NCI-H82 treated with DMSO at 0.1 percent for 48 hours (cell line): ENCODE results near the gene NDUFA11.

Source experiments
- DNase-seq: peaks from one replicate; lab custom pipeline; 2025; ENCODE audit not compliant: unreplicated experiment; lab: John Stamatoyannopoulos, UW

The NDUFA11 gene

DNA sequence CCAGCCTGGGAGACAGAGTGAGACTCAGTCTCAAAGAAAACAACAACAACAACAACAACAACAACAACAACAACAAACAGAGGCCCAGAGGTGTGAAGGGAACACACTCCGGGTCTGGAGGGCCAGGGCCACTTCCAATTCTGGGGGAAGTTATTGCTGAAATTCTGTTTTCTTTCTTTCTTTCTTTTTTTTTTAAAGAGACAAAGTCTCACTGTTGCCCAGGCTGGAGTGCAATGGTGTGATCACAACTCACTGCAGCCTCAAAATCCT lies 7.0 kb upstream of the NDUFA11 start:
- no peak for DNase-seq

DNA sequence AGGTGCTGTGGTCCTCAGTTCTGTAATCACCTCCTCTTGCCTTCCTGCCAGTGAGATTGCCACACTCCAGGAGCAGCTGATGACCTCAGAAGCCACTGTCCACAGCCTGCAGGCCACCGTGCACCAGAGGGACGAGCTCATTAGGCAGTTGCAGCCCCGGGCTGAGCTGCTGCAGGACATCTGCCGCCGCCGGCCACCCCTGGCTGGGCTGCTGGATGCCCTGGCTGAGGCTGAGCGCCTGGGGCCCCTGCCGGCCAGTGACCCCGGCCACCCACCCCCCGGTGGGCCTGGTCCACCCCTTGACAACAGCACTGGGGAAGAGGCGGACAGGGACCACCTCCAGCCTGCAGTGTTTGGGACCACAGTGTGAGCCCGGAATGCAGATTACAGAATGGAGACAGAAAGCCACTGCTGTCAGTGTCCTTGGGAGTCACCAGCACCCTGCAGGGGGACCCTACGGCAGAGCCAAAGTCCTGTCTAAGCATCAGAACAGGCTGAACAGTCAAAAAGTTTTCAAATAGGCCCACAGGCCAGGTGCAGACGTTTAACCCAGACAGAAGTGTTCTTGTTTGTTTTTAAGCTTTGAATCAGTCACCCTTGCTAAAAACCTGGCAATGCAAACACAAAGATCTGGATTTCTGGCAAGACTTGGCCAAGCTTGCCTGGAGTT lies 5.3 kb upstream of the NDUFA11 start:
- DNase-seq, result no peak

DNA sequence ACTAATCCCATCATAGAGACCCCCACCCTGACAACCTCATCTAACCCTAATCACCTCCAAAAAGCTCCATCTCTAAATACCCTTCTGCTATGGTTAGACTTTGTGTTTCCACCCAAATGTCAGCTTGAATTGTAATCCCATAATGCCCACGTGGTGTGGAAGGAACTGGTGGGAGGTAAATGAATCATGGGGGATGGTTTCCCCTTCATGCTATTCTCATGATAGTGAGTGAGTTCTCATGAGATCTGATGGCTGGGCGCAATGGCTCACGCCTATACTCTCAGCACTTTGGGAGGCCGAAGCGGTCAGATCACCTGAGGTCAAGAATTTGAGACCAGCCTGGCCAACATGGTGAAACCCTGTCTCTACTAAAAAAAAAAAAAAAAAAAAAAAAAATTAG lies 3.7 kb upstream of the NDUFA11 start:
- DNase-seq, result peak; percentile 53

DNA sequence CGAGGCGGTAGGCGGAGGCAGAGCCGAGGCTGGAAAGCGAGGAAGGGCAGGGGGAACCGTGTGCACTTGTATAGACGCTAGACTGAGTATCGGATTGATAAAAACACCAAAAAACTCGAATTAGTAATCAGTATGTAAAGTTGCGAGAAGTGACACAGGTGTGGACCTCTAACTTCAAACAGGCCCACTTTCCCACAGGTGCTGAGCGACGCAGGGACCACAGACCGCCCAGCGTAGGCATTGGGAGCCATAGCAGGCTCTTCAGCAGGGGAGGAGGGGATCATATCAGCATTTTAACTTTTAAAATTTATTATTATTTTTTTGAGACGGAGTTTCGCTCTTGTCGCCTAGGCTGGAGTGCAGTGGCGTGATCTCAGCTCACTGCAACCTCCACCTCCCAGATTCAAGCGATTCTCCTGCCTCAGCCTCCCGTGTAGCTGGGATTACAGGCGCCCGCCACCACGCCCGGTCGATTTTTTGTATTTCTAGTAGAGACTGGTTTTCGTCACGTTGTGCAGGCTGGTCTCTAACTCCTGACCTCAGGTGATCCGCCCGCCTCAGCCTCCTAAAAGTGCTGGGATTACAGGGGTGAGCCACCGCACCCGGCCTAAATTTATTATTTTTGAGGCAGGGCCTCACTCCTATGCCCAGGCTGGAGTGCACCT lies 1.7 kb upstream of the NDUFA11 start:
- DNase-seq, result no peak

DNA sequence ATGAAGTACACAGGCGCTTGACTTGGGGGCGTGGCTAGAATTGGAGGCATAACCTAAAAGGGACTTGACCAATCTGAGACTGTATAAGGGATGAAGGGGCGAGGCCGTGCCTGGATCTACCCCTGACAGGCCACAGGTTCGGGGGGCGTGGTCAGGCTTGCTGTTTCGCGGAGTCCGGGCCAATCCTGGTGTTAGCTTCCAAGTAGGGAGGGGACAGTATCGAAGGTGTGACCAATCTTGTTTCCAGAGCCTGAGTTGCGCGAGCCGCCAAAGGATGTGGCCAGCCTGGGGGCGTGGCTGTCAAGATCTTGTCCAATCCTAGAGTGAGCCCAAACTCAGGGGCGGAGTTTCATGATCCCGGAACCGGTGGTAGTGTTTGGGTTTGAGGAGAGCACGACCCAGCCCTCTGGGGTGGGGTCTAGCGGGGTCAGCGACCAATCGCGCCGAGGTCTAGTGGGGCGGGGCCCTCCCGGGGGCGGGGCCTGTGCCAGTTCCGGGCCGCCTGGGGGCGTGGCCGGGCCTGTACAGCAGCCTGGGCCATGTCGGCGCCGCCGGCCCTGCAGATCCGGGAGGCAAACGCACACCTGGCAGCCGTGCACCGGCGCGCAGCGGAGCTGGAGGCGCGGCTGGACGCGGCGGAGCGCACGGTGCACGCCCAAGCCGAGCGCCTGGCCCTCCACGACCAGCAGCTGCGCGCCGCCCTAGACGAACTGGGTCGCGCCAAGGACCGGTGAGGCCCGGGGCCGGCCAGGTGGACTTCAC lies 943 bp upstream of the NDUFA11 start, which contains the start of gene VMAC:
Gene VMAC (plus strand): TSS at position 521 of the 762 bp plus-strand sequence. CDS start 19 bp downstream, at position 540.
- DNase-seq, result peak; percentile 100

DNA sequence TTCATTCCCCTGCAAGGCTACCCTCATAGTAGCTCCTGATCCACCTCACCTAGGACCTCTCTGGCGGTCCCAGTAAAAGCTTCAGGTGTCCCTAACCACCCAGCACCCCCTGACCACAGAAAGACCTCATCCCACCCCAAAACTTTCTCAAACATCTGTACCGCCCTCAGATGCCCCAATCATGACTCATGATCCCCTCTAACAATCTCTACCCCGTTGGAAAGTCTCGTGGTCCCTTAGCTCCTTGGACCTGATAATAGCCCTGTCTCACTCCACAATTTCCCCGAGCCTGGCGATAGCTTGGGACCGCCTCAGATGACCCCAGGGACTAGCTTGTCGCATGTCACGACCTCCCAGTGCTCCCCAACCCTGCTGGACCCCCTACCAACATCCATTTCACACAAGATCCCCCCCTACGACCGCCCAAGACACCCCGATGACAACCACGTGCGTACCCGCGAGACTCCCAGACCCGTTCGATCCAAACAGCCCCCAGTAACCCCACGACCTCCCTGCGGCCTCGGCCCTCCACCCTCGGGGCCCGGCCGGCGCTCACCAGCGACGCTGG lies 450 bp downstream of the NDUFA11 start:
- DNase-seq, result no peak

DNA sequence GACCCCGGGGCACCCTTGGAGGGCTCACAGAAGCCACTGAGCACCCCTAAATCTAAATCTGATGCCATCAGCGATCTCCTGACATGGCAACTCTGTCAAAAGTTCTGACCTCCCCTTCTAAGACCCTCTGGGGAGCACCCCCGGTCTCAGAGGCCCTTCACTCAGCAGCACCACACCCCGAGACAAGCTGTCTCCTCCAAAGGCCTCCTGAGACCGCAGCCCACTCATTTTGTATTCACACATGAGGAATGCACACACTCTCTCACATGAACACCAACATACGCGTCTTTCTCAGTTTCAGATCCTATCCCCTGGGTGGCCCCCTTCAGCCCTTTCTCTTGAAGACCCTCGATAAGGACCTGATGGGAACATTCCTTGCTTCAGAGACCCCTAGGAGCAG lies 2.6 kb downstream of the NDUFA11 start:
- no peak for DNase-seq

DNA sequence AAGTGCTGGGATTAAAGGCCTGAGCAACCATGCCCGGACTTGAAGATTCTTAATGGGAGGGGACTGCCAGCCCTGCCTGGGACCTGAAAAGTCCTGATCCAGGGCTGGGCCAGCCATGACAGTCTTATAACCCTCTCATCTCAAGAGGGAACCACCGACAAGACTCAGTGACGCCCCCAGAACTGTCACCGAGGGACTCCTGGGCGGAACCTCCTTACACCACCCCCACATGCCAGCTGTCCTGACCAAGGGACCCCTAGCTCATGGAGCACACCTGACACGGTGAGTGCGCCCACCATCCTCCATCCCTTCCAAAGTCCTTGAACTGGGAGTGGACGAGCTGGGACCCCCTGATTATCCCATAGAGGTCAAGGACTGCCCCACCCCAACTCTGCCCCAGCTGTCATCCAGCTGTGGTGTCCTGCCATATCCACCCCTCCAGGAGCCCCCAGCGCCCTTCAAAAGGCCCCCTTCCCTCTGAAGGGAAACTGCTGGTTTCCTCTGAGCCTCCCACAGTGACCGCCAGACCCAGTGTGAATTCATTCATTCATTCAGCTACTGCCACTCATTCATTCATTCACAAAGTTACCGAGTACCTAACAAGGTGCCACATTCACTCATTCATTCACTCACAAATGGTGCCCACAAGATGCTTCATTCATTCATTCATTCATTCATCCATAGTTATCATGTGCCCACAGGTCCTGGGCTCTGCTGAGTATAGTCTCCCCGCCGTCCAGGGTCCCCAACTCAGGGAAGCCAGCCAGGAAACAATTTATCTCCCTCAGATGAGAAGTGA lies 3.7 kb downstream of the NDUFA11 start:
- DNase-seq, result no peak

DNA sequence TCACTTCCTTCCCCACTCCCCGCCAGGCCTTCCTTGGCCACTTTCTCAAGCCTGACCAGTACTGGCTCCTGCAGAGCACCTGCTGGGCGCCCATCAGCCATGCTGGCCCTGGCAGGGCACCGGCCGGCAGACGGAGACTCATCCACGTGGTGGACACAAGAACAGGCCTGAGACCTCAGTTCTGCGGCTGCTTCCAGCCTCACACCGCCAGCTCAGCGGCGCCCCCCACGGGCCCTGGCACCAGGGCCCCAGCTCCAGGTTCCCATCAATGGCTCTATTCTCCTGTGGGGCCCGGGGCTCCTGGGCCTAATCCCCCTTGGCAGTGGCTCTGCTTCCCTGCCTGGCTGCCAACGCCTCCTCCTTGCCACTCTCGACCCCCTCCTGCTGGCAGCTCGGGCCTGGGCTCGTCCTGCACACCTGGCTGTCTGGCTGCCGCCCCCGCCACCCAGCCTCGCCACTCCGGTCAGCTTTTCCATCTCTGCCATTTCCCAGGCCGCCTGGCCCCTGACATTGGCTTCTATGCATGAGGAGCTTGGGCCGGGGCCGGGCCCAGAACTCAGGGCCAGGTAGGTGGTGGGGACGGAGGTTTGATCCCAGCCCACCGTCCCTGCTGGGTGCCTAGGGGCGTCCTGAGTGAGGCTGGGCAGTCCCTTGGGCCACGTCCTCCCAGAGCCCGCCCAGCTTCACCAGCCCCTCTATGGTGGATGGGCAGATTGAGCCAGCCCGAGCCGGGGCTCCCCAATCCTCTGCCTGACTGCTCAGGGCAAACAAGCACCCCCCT lies 6.2 kb downstream of the NDUFA11 start:
- DNase-seq, result no peak

DNA sequence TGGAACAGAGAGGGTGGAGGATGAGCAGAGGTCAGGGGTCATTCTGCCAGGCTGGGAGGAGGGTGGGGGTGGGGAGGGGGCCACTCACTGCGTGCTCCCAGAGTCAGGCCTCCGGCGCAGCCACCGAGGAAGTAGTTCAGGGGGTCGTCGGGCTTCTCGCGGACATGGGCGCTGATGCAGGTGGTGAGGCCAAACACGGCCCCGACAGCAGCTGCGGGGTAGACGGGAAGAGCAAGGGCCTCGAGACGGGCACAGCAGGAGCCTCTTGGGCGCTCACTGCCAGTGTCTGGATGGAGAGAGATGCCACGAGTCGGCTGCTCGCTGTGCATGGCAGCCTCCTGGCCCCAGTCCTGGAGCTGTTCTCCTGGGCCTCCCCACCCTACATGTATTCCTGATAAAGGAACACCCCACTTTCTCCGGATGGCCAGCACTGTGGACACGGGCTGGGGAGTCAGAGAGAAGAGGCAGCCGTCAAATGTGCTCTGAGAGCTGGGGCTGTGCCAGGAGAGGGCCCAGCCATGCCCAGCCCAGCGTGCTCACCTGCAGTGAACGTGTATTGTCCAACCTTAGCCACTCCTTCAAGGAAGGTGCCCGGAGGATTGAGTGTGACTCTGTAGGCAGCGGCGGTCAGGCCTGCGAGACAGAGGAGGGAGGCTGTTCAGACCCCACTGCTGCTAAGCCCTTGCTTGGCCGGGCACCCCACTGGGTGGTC lies 7.1 kb downstream of the NDUFA11 start:
- DNase-seq, result no peak

DNA sequence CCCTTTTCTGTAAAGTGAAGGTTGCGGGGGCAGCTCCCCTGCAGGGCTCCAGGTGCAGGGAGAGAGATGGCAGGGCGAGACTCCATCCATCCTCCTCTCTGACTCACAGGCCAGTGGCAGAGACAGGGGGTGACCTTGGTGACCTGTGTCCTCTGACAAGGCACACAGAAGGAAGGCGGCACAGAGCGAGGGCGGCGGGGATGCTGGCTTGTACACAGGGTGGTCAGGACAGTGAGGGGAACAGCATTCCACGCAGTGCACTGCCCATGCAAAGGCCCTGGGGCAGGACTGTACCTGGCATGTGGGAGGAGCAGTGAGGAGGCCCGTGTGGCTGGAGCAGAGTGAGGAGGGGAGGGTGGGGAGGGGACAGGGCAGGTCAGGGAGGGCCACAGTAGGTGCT lies 7.7 kb downstream of the NDUFA11 start:
- DNase-seq, result no peak

DNA sequence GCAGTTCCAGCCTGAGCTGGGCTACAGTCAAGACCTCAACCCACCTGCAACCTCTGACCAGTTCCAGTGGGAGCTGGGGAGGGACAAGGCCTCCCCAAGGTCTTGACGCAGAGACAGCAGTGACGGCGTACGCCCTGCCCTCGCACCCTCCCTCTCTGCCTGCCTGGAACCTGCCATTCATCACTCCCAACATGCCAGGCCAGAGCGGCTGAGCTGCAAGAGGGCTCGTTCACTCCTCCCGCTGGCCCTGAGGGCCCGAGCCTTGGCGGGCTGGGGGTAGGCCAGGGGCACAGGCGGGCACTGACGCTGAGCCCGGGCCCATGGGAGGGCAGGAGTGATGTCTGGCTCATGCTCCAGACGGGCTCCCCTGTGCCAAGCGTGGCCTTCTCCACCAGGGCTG lies 8.2 kb downstream of the NDUFA11 start:
- DNase-seq, result no peak

DNA sequence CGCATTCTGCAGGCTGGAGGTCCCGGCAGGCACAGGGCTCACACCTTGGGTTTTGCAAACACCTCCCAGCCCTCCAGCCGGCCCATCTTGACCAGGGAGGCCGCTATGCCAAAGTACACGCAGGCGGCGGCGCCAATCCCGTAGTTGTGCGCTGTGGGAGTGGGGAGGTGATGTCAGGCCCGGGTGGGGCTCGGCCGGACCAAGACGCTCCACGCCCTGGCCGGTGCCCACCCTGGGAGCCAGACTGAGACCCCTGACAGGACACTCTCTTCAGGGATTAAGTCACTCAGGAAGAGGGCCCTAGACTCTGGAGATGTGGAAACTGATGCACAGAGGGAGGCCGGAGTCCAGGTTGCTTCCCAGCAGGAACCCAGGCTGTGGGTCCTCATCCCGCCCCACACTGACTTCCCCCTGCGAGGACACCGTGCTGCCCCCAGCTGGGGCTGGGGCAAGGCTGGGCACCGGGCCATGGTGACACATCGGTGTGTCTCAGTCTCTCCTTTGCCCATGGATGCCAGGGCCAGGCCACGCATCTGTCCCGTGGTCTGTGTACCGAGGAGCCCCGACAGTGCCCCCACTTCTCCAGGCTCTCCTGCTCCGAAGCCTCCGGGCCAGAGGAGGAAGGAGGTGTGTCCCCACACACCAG lies 8.8 kb downstream of the NDUFA11 start:
- no peak for DNase-seq

DNA sequence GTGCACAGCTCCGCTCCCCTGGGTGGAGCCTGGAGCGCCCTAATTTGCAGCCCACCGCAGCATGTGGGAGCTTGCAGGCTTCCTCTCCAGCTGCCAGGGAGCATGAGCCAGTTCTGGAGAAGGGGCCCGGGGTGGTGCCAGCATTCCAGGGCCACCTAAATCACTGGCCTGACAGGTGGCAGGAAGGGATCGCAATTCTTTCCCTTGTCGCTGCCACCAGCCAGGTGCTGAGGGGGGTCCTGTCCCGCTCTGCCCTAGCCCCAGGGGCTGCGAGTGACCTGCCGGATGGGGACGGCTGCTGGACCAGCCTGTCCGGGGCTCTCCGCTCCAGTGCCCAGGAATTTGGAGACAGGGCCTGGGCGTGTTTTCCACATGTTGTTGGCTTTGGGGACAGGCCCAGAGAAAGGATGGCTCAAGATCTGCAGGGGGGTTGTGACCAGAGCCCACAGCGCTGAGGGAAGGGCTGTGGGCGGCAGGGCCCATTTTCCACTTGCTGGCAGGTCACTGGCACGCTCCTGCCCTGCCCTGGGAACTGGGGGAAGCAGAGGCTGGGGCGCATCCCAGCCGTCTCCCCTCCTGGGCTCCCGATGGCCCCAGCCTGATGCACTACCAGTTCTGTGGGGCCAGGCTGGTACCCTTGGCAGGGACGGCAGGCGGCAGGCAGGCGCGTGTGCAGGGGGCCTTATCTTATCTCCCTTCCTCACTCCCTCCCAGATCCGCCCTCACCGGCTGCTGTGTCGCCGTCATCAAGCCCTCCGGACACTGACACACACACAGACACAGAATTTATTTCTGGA lies 9.5 kb downstream of the NDUFA11 start:
- DNase-seq, result no peak

DNA sequence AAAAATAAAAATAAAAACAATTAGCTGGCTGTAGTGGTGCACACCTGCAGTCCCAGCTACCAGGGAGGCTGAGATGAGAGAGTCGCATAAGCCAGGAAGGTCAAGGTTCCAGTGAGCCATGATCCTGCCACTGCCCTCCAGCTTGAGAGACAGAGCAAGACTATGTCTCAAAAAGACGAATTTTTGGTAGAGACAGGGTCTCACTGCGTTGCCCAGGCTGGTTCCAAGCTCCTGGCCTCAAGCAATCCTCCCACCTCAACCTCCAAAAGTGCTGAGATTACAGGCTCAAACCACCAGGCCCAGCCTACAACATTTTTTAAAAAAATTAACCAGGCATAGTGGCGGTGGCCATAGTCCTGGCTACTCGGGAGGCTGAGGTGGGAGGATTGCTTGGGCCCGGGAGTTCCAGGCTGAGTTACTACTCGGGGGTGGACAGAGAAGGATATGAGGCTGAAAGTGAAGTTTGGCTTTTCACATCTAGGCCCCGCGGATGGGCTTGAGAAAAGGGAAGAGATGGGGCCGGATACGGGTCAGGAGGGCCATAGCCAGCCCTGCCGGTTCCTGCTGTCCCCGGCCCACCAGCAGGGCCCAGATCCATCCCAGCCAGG lies 10.2 kb downstream of the NDUFA11 start:
- no peak for DNase-seq

DNA sequence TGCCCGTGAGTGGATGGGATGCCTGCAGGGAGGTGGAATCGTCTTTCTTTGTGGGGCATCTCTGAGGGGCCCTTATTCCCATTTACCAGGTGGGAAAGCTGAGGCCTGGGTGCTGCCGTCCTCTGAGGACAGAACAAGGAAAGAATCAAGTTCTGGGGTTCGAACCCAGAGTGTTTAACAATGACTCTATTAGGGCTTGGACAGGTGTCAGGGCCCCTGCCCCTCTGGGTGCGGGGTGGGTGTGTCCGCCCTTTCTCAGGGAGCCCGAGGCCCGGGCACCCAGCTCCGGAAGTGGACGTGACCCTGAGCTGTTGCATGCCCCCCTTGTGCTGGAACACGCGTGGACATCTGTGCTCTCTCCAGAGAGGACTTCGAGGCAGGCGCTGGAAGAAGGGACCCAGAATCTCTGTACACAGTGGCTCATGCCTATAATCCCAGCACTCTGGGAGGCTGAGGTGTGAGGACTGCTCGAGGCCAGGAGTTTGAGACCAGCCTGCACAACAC lies 10.8 kb downstream of the NDUFA11 start:
- no peak for DNase-seq

DNA sequence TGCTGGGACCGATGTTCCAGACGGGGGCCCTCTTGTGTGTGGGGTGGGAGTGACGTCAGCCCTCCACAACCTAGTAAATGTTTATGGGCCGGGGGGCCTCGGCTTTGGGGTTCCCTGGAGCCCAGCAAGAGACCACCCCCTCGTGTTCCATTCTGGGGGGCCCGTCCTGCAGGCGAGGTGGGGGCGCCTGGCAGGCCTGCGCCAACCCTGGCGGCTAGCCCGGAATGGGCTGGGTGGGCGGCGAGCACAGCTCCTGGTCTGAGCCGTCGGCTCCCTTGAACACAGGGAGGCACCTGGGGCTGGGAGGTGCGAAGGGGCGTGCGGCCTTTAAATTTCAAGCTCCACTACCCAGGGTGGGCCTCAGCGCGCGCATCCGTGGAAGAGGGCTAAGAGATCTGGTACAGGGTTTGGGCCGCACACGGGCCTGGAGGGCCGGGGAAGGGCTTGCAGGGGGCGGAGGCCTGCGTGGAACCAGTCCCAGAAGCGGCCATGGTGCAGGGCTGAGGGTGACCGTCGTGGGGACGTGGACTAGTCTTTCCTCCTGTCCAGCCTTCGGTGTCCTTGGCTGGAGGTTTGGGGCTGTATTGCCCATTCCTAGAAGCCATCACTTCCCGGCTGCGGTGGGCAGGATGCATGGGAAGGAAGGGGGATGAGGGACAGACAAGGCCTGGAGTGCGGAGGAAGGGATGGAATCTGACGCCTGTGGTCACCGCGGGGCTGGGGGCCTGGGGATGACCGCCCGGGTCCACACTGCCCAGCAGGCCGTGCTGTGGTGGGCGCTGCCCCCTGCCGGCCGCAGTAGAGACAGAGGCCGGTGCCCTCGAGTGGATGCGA lies 11.4 kb downstream of the NDUFA11 start:
- DNase-seq, result no peak
